Limb (tissue), 2 donors: ENCODE data around the gene NPIPB12.
"Not testable (repeated sequence)": the region's sequence is repeated elsewhere in the genome, so short reads cannot be mapped to it uniquely, and the experiment has no call there.

Experiments used
- DNase-seq, 2 donors: peaks; one replicate each; pipeline ENCODE4 v3.0.0-alpha.2; 2016; ENCODE audit errors: extremely low spot score in 2 of 2

The NPIPB12 gene

DNA sequence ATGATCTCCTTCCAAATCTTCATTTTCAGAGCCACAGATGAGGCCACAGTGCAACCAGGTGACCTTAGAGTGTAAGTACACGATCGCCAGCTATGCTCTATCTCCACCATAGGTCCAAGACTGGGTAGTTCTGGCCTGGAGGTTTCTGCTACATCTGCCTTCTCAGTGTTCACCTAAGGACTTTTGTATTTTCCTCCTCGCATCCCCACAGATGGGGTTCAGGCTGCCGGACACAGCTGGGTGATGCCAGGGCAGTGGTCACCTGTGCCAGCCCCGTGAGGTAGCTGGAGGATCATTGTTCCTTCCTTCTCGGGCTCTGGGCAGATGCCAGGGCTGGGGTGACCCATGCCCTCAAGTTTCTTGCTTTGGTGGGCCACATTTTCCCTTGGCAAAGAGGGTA lies at the start of gene NPIPB12:
Gene NPIPB12, minus strand, starts transcription at position 101 of the 400 bp plus-strand sequence.
- DNase-seq, result not testable (repeated sequence)

DNA sequence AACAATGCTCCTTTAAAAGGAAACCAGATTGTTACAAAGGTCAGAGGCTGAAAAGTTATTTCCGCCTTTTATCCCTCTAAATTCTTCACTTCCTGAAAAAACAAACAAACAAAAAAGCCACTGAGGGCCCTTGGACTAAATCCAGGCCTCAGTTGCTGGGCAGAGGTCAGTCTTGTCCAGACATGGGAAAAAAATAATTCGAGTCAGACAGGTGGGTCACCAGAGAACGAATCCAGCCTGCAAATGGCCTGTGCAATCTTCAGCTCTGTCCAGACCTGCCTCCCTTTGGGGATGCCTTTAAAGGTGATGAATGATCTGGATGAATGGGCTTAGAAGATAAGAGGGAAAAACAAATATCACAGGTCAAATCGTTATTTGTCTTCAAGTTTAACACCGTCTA lies 15.3 kb upstream of the NPIPB12 start:
- not testable (repeated sequence) for DNase-seq

DNA sequence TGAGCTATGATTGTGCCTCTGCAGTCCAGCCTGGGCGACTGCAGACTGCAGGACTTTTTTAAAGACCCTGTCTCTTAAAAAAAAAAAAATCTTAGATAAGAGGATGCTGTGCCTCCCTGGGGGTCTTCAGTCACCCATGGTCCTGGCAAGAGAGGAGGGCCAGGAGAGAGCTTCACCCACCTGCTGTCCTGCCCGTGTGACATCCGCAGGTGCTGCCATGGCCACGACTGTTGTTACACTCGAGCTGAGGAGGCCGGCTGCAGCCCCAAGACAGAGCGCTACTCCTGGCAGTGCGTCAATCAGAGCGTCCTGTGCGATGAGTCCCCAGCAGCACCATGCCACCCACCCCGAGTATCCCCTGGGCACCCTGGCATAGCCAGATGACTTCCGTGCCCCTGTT lies 23.9 kb downstream of the NPIPB12 start:
- DNase-seq, result not testable (repeated sequence)

- DNase-seq, result not testable (repeated sequence)
Measured at GRCh38 chr16:29472065-29472464, 34.1 kb downstream of the NPIPB12 start.

GRCh38 chr16:29469660-29470059 lies 36.5 kb downstream of the NPIPB12 start:
- DNase-seq, result not testable (repeated sequence)

- DNase-seq, result not testable (repeated sequence)
Measured at GRCh38 chr16:29467654-29468366, 38.4 kb downstream of the NPIPB12 start.

- DNase-seq, result not testable (repeated sequence)
Measured at GRCh38 chr16:29466904-29467303, 39.3 kb downstream of the NPIPB12 start.

- not testable (repeated sequence) for DNase-seq
Measured at GRCh38 chr16:29465985-29466824, 40.0 kb downstream of the NPIPB12 start.

- not testable (repeated sequence) for DNase-seq
Measured at GRCh38 chr16:29460647-29461030, 45.6 kb downstream of the NPIPB12 start.

GRCh38 chr16:29459706-29460646 lies 46.2 kb downstream of the NPIPB12 start, which contains the start of gene SULT1A4:
Gene SULT1A4, plus strand, starts transcription at chr16:29459913. Its CDS starts 1,473 bp downstream, at chr16:29461386.
- not testable (repeated sequence) for DNase-seq

- DNase-seq, result not testable (repeated sequence)
Measured at GRCh38 chr16:29457660-29458059, 48.5 kb downstream of the NPIPB12 start.

DNA sequence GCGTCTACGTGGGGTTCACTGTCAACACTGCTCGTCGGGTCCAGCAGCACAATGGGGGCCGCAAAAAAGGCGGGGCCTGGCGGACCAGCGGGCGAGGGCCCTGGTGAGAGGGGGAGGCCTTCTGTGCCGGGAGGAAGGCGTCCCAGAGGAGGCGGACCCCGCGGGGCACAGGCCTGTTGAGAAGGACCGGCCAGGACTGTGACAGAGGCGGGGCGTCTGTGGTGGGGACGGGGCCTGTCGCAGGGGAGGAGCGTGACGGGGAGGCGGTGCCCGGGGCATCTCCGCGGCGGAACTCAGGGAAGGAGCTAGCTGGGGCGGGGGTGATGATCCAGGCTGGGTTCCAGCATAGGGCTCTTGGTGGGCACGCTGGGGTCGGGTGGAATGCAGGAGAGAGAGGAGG lies 51.4 kb downstream of the NPIPB12 start:
- DNase-seq, result not testable (repeated sequence)

GRCh38 chr16:29454269-29454668 lies 51.9 kb downstream of the NPIPB12 start, which contains the start of the genes BOLA2 and SLX1B:
Gene BOLA2, minus strand, starts transcription at chr16:29454351. Its CDS starts 98 bp downstream, at chr16:29454253.
Gene SLX1B, plus strand, starts transcription at chr16:29454533.
- not testable (repeated sequence) for DNase-seq

- DNase-seq, result not testable (repeated sequence)
Measured at GRCh38 chr16:29453754-29454153, 52.5 kb downstream of the NPIPB12 start.
